Measurements from ENCODE around the gene ZDHHC20. TPM values are rescaled to one million over a fixed set of nuclear protein-coding genes. Genes with fewer than 3 reads are reported as not detected.

ZDHHC20 gene
- total RNA-seq, 1 donor from 2014 or later = 14.0 TPM

DNA sequence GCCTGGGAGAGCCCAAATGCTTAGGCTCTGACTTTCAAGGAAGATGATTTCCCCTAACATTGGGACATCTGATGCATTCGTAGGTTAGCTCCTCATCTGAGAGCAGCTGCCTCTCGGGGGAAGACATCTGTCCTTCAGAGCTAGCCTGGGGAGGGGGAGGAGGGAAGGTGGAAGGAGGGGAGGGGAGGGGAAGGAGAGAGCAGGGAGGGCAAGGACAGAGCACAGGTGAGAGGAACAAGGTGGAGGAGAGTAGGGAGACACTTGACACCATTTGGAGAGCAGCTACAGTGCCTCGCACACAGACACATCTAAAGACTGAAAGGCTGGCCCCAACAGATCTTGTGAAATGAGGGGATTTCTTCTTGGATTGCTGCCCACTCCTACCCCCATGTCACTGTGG is 103.8 kb downstream of the ZDHHC20 start:
- TF ChIP-seq, protein P1, sequence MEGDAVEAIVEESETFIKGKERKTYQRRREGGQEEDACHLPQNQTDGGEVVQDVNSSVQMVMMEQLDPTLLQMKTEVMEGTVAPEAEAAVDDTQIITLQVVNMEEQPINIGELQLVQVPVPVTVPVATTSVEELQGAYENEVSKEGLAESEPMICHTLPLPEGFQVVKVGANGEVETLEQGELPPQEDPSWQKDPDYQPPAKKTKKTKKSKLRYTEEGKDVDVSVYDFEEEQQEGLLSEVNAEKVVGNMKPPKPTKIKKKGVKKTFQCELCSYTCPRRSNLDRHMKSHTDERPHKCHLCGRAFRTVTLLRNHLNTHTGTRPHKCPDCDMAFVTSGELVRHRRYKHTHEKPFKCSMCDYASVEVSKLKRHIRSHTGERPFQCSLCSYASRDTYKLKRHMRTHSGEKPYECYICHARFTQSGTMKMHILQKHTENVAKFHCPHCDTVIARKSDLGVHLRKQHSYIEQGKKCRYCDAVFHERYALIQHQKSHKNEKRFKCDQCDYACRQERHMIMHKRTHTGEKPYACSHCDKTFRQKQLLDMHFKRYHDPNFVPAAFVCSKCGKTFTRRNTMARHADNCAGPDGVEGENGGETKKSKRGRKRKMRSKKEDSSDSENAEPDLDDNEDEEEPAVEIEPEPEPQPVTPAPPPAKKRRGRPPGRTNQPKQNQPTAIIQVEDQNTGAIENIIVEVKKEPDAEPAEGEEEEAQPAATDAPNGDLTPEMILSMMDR (IDR thresholded peaks at IDR 0.05; ENCODE audit: borderline replicate concordance) = no peak
- DNase-seq = no peak
- Histone ChIP-seq H3K36me3 (no peaks in the 10 kb centered on the region), H3K4me3 (no peak overlapping the region), H3K27ac (replicated peaks) (no peak overlapping the region), H3K9me3 (replicated peaks) (peaks cover 6% of the 10 kb centered on the region), H3K27me3 (ENCODE audit: low read depth) (no peaks in the 10 kb centered on the region), H3K4me1 (no peaks in the 10 kb centered on the region)
- intact Hi-C loops (cut with micrococcal nuclease) = no loop called here

- TF ChIP-seq, protein P1 (IDR thresholded peaks at IDR 0.05; ENCODE audit: borderline replicate concordance) = no peak
- intact Hi-C loops (cut with micrococcal nuclease) = no loop called here
These were observed 104.4 kb downstream of the ZDHHC20 start for GRCh38 chr13:21354721-21355120.

GRCh38 chr13:21348488-21349120 is 110.5 kb downstream of the ZDHHC20 start:
- no peaks in the 10 kb centered on the region for H3K27me3 ChIP-seq (ENCODE audit: low read depth)
- peaks cover 1% of the 10 kb centered on the region for H3K9me3 ChIP-seq (replicated peaks)
- H3K36me3 ChIP-seq = no peaks in the 10 kb centered on the region
- intact Hi-C loops (cut with micrococcal nuclease) = no loop called here
- TF ChIP-seq, protein P1 (IDR thresholded peaks at IDR 0.05; ENCODE audit: borderline replicate concordance) = no peak
- H3K4me1 ChIP-seq = no peaks in the 10 kb centered on the region
- H3K27ac ChIP-seq (replicated peaks) = no peak overlapping the region
- no peak overlapping the region for H3K4me3 ChIP-seq
- DNase-seq = no peak

More at GRCh38 chr13:21354721-21355120, 104.4 kb downstream of the ZDHHC20 start:
- no peaks in the 10 kb centered on the region for H3K4me1 ChIP-seq
- DNase-seq = no peak
- no peaks in the 10 kb centered on the region for H3K36me3 ChIP-seq
- no peak overlapping the region for H3K4me3 ChIP-seq
- peaks cover 6% of the 10 kb centered on the region for H3K9me3 ChIP-seq (replicated peaks)
- no peak overlapping the region for H3K27ac ChIP-seq (replicated peaks)
- H3K27me3 ChIP-seq (ENCODE audit: low read depth) = no peaks in the 10 kb centered on the region

- Histone ChIP-seq H3K36me3 (no peaks in the 10 kb centered on the region), H3K27me3 (ENCODE audit: low read depth) (no peaks in the 10 kb centered on the region), H3K27ac (replicated peaks) (no peak overlapping the region), H3K4me3 (no peak overlapping the region), H3K4me1 (no peaks in the 10 kb centered on the region), H3K9me3 (replicated peaks) (no peaks in the 10 kb centered on the region)
- TF ChIP-seq, protein P1 (IDR thresholded peaks at IDR 0.05; ENCODE audit: borderline replicate concordance) = no peak
- no peak for DNase-seq
- intact Hi-C loops (cut with micrococcal nuclease) = no loop called here
These were observed 111.3 kb downstream of the ZDHHC20 start for GRCh38 chr13:21347753-21348318.

GRCh38 chr13:21344662-21345176 is 114.4 kb downstream of the ZDHHC20 start:
- Histone ChIP-seq H3K4me1 (no peaks in the 10 kb centered on the region), H3K27ac (replicated peaks) (no peak overlapping the region), H3K27me3 (ENCODE audit: low read depth) (no peaks in the 10 kb centered on the region), H3K9me3 (replicated peaks) (no peaks in the 10 kb centered on the region), H3K36me3 (no peaks in the 10 kb centered on the region), H3K4me3 (no peak overlapping the region)
- intact Hi-C loops (cut with micrococcal nuclease) = no loop called here
- no peak for DNase-seq
- TF ChIP-seq, protein P1 (IDR thresholded peaks at IDR 0.05; ENCODE audit: borderline replicate concordance) = no peak

Data from left ventricle myocardium inferior (tissue), 1 donor.